Sciatic nerve (tissue), 1 donor: ENCODE data around the gene CEP164. TPM values are rescaled to one million over a fixed set of nuclear protein-coding genes. Genes with fewer than 3 reads are reported as not detected.

Source experiments
- total RNA-seq: library from RNA; stranded (reverse); fragmentation: NEBNext Ultra II Directional; extraction: Animal tissue kit (Norgen Biotek cat#: 25700); gene quantifications from one replicate; pipeline ENCODE4 v1.2.1, GENCODE V29; 2021
- donor health status: DM: no; HTN: no; CAD: no.

The CEP164 gene
- total RNA-seq, 1 donor from 2014 or later = 46.4 TPM

Other genes starting within 250 kb of the CEP164 start
- 68.9 TPM for gene SIK3, start 229.4 kb upstream of the CEP164 start, total RNA-seq
- gene PAFAH1B2, start 183.6 kb upstream of the CEP164 start, total RNA-seq = 104 TPM
- gene SIDT2, start 149.1 kb upstream of the CEP164 start, total RNA-seq = 94.4 TPM
- 1,988 TPM for gene TAGLN, start 128.5 kb upstream of the CEP164 start, total RNA-seq
- gene PCSK7, start 95.8 kb upstream of the CEP164 start, total RNA-seq = 68.7 TPM
- gene RNF214, start 95.2 kb upstream of the CEP164 start, total RNA-seq = 36.8 TPM
- 13.2 TPM for gene BACE1-AS, start 36.5 kb upstream of the CEP164 start, total RNA-seq
- gene BACE1, start 11.6 kb upstream of the CEP164 start, total RNA-seq = 30.8 TPM